ENCODE data around the gene ACVR2B. TPM values are rescaled to one million over a fixed set of nuclear protein-coding genes. Genes with fewer than 3 reads are reported as not detected.
A peak's percentile ranks its signal among the peaks of the same experiment; 100 is the strongest.

ACVR2B gene
- total RNA-seq, 1 donor from 2014 or later, result 9.4 TPM

DNA sequence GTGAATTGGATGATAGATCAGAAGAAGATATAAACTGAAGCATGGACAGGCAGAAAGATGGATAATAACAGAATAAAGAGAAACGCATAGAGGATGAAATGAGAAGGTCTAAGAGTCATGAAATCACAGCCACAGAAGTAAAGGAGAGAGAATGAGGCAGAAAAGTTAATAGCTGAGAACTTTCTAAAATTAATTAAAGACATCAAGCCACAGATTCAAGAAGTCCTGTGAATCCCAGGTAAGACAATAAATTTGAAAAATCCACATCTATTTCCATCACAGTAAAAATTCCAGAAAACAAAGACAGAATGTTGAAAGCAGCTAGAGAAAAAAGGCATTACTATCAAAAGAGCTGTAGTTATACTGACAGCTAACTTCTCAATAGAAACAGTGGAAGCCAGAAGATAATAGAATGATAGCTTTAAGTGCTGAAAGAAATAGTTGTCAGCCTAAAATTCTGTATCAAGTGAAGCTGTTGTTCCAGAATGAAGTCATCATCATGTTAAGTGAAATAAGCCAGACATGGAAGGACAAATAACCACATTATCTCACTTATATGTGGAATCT lies 12.0 kb downstream of the ACVR2B start:
- DNase-seq (ENCODE audit: extremely low spot score, unreplicated experiment), result no peak
- peaks cover 3% of the 10 kb centered on the region for H3K4me1 Mint-ChIP-seq (ENCODE audit: unreplicated experiment)
- H3K27ac Mint-ChIP-seq (ENCODE audit: unreplicated experiment), result no peak overlapping the region
- no peak overlapping the region for H3K4me3 Mint-ChIP-seq (ENCODE audit: unreplicated experiment)
- peaks cover 16% of the 10 kb centered on the region for H3K36me3 Mint-ChIP-seq (ENCODE audit: unreplicated experiment)
- TF ChIP-seq, protein P1, sequence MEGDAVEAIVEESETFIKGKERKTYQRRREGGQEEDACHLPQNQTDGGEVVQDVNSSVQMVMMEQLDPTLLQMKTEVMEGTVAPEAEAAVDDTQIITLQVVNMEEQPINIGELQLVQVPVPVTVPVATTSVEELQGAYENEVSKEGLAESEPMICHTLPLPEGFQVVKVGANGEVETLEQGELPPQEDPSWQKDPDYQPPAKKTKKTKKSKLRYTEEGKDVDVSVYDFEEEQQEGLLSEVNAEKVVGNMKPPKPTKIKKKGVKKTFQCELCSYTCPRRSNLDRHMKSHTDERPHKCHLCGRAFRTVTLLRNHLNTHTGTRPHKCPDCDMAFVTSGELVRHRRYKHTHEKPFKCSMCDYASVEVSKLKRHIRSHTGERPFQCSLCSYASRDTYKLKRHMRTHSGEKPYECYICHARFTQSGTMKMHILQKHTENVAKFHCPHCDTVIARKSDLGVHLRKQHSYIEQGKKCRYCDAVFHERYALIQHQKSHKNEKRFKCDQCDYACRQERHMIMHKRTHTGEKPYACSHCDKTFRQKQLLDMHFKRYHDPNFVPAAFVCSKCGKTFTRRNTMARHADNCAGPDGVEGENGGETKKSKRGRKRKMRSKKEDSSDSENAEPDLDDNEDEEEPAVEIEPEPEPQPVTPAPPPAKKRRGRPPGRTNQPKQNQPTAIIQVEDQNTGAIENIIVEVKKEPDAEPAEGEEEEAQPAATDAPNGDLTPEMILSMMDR (IDR thresholded peaks at IDR 0.05), result no peak
- H3K27me3 Mint-ChIP-seq (ENCODE audit: unreplicated experiment), result no peaks in the 10 kb centered on the region
- peaks cover 32% of the 10 kb centered on the region for H3K9me3 Mint-ChIP-seq (ENCODE audit: unreplicated experiment)

DNA sequence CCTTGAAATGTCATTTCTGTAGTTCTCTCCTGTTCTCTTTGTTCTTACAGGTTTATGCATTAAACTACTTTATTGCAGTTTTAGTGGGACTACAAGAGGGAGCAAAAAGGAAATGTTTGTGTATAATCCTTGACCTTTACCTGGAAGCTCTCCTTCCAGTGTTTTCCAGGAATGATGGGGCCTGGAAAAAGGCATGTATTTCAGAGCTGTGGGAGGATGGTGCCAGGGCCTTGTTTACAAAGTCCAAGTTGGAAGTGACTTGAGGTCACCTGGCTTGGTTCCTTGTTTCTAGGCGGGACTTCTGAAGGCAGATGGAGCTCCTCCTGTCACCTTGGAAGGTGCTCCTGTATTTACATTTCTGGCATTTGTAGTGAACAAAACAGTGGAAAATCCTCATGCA lies 15.1 kb downstream of the ACVR2B start:
- DNase-seq (ENCODE audit: extremely low spot score, unreplicated experiment), result peak; percentile 19
- Mint-ChIP-seq H3K4me3 (ENCODE audit: unreplicated experiment) (no peak overlapping the region), H3K27ac (ENCODE audit: unreplicated experiment) (no peak overlapping the region), H3K27me3 (ENCODE audit: unreplicated experiment) (no peaks in the 10 kb centered on the region), H3K36me3 (ENCODE audit: unreplicated experiment) (peaks cover 16% of the 10 kb centered on the region), H3K4me1 (ENCODE audit: unreplicated experiment) (peaks cover 13% of the 10 kb centered on the region), H3K9me3 (ENCODE audit: unreplicated experiment) (peaks cover 34% of the 10 kb centered on the region)
- TF ChIP-seq, protein P1 (IDR thresholded peaks at IDR 0.05), result no peak

DNA sequence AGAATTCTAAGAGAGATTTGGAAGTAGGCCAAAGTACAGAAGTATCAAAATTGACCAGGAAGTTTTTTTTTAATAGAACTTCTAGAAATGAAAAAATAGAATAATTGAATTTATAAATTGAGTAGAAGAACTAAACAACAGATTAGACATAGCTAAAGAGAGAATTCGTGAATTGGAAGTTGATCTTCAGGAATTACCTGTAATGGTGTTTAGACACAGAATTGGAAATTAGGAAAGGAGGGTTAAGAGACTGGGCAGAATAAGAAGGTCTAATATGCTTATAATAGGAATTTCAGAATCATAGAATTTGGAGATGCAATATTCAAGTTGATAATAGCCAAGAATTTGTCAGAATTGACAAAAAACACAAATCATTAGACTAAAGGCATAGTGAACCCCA lies 16.2 kb downstream of the ACVR2B start:
- H3K27me3 Mint-ChIP-seq (ENCODE audit: unreplicated experiment), result no peaks in the 10 kb centered on the region
- no peak for DNase-seq (ENCODE audit: extremely low spot score, unreplicated experiment)
- no peak overlapping the region for H3K27ac Mint-ChIP-seq (ENCODE audit: unreplicated experiment)
- H3K36me3 Mint-ChIP-seq (ENCODE audit: unreplicated experiment), result peaks cover 16% of the 10 kb centered on the region
- H3K4me1 Mint-ChIP-seq (ENCODE audit: unreplicated experiment), result peaks cover 13% of the 10 kb centered on the region
- H3K9me3 Mint-ChIP-seq (ENCODE audit: unreplicated experiment), result peaks cover 34% of the 10 kb centered on the region
- TF ChIP-seq, protein P1 (IDR thresholded peaks at IDR 0.05), result no peak
- no peak overlapping the region for H3K4me3 Mint-ChIP-seq (ENCODE audit: unreplicated experiment)

DNA sequence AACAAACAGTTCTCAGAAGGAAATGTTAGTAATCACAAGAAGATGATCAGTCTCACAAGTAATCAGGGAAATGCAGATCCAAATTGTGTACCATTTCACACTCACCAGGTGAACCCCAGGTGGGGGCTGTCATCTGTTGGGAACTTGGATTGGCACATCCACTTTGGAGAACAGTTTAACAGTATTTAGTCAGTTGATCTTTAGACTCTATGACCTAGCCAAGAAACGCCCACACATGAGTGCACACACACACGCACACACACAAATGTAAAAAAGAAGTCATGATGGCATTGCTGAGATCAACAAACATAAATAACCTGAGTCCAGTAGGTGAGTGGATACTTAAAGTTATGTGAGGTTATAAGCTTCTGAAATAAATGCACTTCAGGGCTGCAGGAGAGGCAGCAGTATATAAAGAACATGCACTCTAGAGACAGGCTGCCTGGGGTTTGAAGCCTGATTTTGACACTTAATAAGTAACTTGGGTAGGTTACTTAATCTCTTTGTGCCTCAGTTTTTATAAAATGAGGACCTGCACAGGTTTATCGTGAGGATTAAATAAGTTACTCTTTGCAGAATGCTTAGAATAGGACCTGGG lies 17.7 kb downstream of the ACVR2B start:
- TF ChIP-seq, protein P1 (IDR thresholded peaks at IDR 0.05), result no peak
- peaks cover 14% of the 10 kb centered on the region for H3K36me3 Mint-ChIP-seq (ENCODE audit: unreplicated experiment)

DNA sequence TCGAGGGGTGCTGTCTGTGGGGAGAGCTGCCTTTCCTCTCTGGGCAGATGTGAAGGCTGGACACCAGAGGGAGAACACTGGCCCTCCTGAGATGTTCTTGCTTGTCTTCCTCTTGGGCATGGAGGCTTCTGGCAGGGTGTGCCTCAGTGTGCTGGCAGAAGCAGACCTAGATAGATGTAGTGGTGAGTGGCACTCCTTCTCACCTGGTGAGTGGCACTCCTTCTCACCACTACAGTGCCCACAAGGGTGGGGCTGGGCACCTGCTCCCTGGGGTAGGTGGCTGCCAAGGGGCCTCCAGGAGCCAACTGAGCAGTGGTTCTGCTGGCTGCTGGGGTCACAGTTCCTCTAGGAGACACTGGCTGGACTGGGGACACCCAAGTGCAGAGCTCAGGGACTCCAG lies 18.7 kb downstream of the ACVR2B start:
- Mint-ChIP-seq H3K9me3 (ENCODE audit: unreplicated experiment) (peaks cover 26% of the 10 kb centered on the region), H3K27me3 (ENCODE audit: unreplicated experiment) (no peaks in the 10 kb centered on the region), H3K36me3 (ENCODE audit: unreplicated experiment) (peaks cover 14% of the 10 kb centered on the region), H3K27ac (ENCODE audit: unreplicated experiment) (no peak overlapping the region), H3K4me1 (ENCODE audit: unreplicated experiment) (peaks cover 9% of the 10 kb centered on the region), H3K4me3 (ENCODE audit: unreplicated experiment) (no peak overlapping the region)
- TF ChIP-seq, protein P1 (IDR thresholded peaks at IDR 0.05), result no peak
- peak; percentile 81 for DNase-seq (ENCODE audit: extremely low spot score, unreplicated experiment)

More for the DNA sequence above, 17.7 kb downstream of the ACVR2B start:
- peak; percentile 46 for DNase-seq (ENCODE audit: extremely low spot score, unreplicated experiment)
- H3K4me1 Mint-ChIP-seq (ENCODE audit: unreplicated experiment), result peaks cover 13% of the 10 kb centered on the region
- H3K27me3 Mint-ChIP-seq (ENCODE audit: unreplicated experiment), result no peaks in the 10 kb centered on the region
- no peak overlapping the region for H3K27ac Mint-ChIP-seq (ENCODE audit: unreplicated experiment)
- no peak overlapping the region for H3K4me3 Mint-ChIP-seq (ENCODE audit: unreplicated experiment)
- peaks cover 26% of the 10 kb centered on the region for H3K9me3 Mint-ChIP-seq (ENCODE audit: unreplicated experiment)
